Hindlimb muscle (tissue), 1 donor: Measurements from ENCODE around the gene CCNG2. TPM values are rescaled to one million over a fixed set of nuclear protein-coding genes. Genes with fewer than 3 reads are reported as not detected.

ENCODE experiments used
- DNase-seq: peaks from one replicate; pipeline ENCODE4 v3.0.0-alpha.2; 2013
- polyA plus RNA-seq: library from polyadenylated mRNA; unstranded; fragments of 120-200 nt; gene quantifications from one replicate; pipeline ENCODE4 v1.2.1, GENCODE V29; 2013; ENCODE audit not compliant: insufficient read length

Gene CCNG2
- polyA plus RNA-seq, 1 donor: 113 TPM

DNA sequence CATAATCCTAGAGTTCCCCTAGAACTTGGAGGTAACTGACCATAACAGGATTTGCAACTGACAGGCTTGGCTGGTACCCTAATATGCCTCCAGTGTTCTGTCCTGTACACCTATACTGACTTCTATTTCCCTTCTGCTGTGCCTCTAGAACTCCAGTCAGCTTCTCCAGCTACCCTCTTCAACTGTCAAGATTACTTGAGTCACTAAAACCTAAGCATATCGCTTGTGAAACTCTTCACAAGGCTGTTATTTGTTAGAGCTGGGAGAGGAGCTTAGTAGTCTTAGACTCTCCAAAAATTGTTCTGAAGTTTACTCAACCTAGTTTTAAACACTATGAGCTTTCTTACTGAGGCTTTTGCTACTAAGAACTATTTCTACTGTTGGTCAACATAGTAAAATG lies 52.0 kb downstream of the CCNG2 start:
- no peak for DNase-seq

DNA sequence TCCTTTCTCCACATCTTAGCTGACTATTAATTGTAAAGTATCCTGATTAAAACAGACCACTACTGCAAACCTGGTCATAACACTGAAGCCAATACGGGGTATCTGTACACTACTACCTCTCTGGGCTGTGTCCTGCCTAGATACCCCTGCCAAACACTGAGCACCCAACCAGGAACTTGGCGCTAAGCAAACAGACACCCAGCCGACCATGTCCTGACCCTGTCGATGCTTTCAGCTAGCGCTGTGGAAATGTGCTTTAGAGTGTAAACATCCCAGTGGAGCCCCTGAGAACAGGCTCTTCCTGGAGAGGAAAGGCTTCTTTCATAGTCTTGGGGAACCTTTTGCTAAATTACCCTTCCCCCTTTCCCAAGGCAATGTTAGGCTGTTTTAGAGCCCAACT lies 52.9 kb downstream of the CCNG2 start:
- no peak for DNase-seq

DNA sequence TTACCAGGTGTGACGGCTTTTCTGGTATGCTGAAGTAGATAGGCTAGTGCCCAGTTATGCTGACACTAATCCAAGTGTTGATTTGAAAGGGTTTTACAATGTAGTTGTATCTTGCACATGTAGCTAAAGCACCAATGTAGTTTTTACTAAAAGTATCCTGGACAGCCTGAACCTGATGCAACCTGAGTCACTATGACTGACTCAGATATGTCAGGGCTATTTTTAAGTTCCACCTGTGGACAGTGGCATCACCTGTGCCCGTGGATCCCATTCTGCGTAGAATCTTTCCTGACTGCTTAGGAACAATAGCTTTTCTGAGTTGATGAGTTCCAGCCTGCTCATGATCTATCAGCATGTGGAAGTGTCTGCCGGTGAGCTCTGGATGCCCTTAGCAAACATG lies 58.1 kb downstream of the CCNG2 start:
- no peak for DNase-seq

DNA sequence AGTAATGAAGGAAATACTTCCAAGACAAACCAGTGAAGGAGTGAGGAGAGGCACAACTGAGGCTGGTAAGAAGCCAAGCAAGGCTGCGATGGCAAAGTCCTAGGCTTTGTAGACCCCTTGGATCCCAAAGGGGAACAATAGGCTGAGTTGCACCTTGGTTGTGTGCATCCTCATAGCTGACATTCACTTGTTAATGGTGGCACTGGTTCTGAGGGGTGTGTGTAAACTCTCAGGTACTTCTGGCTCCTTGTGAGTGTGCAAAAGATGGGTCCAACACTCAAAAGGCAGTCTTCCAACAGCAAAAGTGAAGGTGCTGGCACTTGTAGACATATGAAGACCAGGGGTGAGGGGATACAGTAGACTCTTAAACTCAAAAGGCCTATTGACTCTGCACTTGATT lies 60.5 kb downstream of the CCNG2 start:
- no peak for DNase-seq

GRCh38 chr4:77219266-77219665 lies 62.3 kb downstream of the CCNG2 start:
- no peak for DNase-seq

Other genes starting within 250 kb of the CCNG2 start
- gene SEPTIN11, start 207.5 kb upstream of the CCNG2 start, polyA plus RNA-seq: 298 TPM
- 275 TPM for gene CCNI, start 81.2 kb upstream of the CCNG2 start, polyA plus RNA-seq